ENCODE data around the gene LMX1B. TPM values are rescaled to one million over a fixed set of nuclear protein-coding genes. Genes with fewer than 3 reads are reported as not detected.

LMX1B gene
- total RNA-seq, 1 donor from 2014 or later, result 0.26 TPM

- peaks cover 12% of the 10 kb centered on the region for H3K27me3 Mint-ChIP-seq (ENCODE audit: unreplicated experiment)
- peak overlapping the region; percentile 31 for H3K4me3 Mint-ChIP-seq (ENCODE audit: unreplicated experiment)
- H3K9me3 Mint-ChIP-seq (ENCODE audit: unreplicated experiment), result no peaks in the 10 kb centered on the region
- no peak overlapping the region for H3K27ac Mint-ChIP-seq (ENCODE audit: unreplicated experiment)
- H3K36me3 Mint-ChIP-seq (ENCODE audit: low read depth, unreplicated experiment), result no peaks in the 10 kb centered on the region
- peaks cover 18% of the 10 kb centered on the region for H3K4me1 Mint-ChIP-seq (ENCODE audit: unreplicated experiment)
- peak; percentile 63 for DNase-seq (ENCODE audit: low spot score)
- TF ChIP-seq CTCF (IDR thresholded peaks at IDR 0.05; ENCODE audit: unreplicated experiment), result no peak
Measured at GRCh38 chr9:126664900-126665643, 51.3 kb downstream of the LMX1B start.

- no peak for DNase-seq (ENCODE audit: low spot score)
- no peak overlapping the region for H3K27ac Mint-ChIP-seq (ENCODE audit: unreplicated experiment)
- H3K9me3 Mint-ChIP-seq (ENCODE audit: unreplicated experiment), result no peaks in the 10 kb centered on the region
- H3K36me3 Mint-ChIP-seq (ENCODE audit: low read depth, unreplicated experiment), result no peaks in the 10 kb centered on the region
- H3K4me3 Mint-ChIP-seq (ENCODE audit: unreplicated experiment), result no peak overlapping the region
- peaks cover 18% of the 10 kb centered on the region for H3K4me1 Mint-ChIP-seq (ENCODE audit: unreplicated experiment)
- peaks cover 8% of the 10 kb centered on the region for H3K27me3 Mint-ChIP-seq (ENCODE audit: unreplicated experiment)
- TF ChIP-seq CTCF (IDR thresholded peaks at IDR 0.05; ENCODE audit: unreplicated experiment), result no peak
Measured at GRCh38 chr9:126665644-126666035, 51.9 kb downstream of the LMX1B start.

GRCh38 chr9:126666155-126666803 lies 52.6 kb downstream of the LMX1B start:
- H3K4me1 Mint-ChIP-seq (ENCODE audit: unreplicated experiment), result peaks cover 18% of the 10 kb centered on the region
- no peaks in the 10 kb centered on the region for H3K9me3 Mint-ChIP-seq (ENCODE audit: unreplicated experiment)
- TF ChIP-seq CTCF (IDR thresholded peaks at IDR 0.05; ENCODE audit: unreplicated experiment), result no peak
- no peak overlapping the region for H3K4me3 Mint-ChIP-seq (ENCODE audit: unreplicated experiment)
- H3K36me3 Mint-ChIP-seq (ENCODE audit: low read depth, unreplicated experiment), result no peaks in the 10 kb centered on the region
- no peak overlapping the region for H3K27ac Mint-ChIP-seq (ENCODE audit: unreplicated experiment)
- no peak for DNase-seq (ENCODE audit: low spot score)
- peaks cover 8% of the 10 kb centered on the region for H3K27me3 Mint-ChIP-seq (ENCODE audit: unreplicated experiment)

GRCh38 chr9:126667190-126668055 lies 53.7 kb downstream of the LMX1B start:
- TF ChIP-seq CTCF (IDR thresholded peaks at IDR 0.05; ENCODE audit: unreplicated experiment), result no peak
- H3K27ac Mint-ChIP-seq (ENCODE audit: unreplicated experiment), result no peak overlapping the region
- no peak overlapping the region for H3K4me3 Mint-ChIP-seq (ENCODE audit: unreplicated experiment)
- H3K27me3 Mint-ChIP-seq (ENCODE audit: unreplicated experiment), result peaks cover 7% of the 10 kb centered on the region
- no peaks in the 10 kb centered on the region for H3K9me3 Mint-ChIP-seq (ENCODE audit: unreplicated experiment)
- no peaks in the 10 kb centered on the region for H3K36me3 Mint-ChIP-seq (ENCODE audit: low read depth, unreplicated experiment)
- peaks cover 14% of the 10 kb centered on the region for H3K4me1 Mint-ChIP-seq (ENCODE audit: unreplicated experiment)
- no peak for DNase-seq (ENCODE audit: low spot score)

Measured in endothelial cell (in vitro differentiated cells).